Measurements from ENCODE around the gene SFXN4. TPM values are rescaled to one million over a fixed set of nuclear protein-coding genes. Genes with fewer than 3 reads are reported as not detected.
A peak's percentile ranks its signal among the peaks of the same experiment; 100 is the strongest.

The SFXN4 gene
- total and polyA plus RNA-seq, 2 of the 4 experiments (the other 2 are of a cell fraction) = 12.0 to 12.5 TPM

GRCh38 chr10:119177708-119178371, 12.3 kb upstream of the SFXN4 start (continued):
- no peak for TF ChIP-seq USF2 (IDR thresholded peaks at IDR 0.05; ENCODE audit: low read depth, low read length)

GRCh38 chr10:119176166-119176565, 10.7 kb upstream of the SFXN4 start:
- Histone ChIP-seq H2AK9ac (replicated peaks; ENCODE audit: low read depth, low read length, poor library complexity) (no peak overlapping the region), H3K18ac (ENCODE audit: low read depth, low read length) (no peak overlapping the region), H2AFZ (replicated peaks; ENCODE audit: low read length, poor library complexity) (no peak overlapping the region), H4K91ac (ENCODE audit: insufficient read depth, low read depth, low read length) (no peak overlapping the region), H3K9ac (ENCODE audit: low read depth, low read length) (no peak overlapping the region), H3K27me3 (ENCODE audit: control insufficient read depth, insufficient read depth, low read length) (no peaks in the 10 kb centered on the region), H4K20me1 (ENCODE audit: insufficient read depth, low read length) (no peaks in the 10 kb centered on the region), H3K36me3 (ENCODE audit: control insufficient read depth, insufficient read depth, low read length) (peaks cover 23% of the 10 kb centered on the region), H2BK120ac (ENCODE audit: low read depth, low read length) (no peak overlapping the region), H3K56ac (ENCODE audit: extremely low read depth, insufficient read depth, low read length) (no peak overlapping the region), H2BK20ac (ENCODE audit: low read depth, low read length) (no peak overlapping the region), H2AK5ac (ENCODE audit: low read depth, low read length) (no peak overlapping the region; the same call in 1 of the 2 replicates), H3K23ac (ENCODE audit: low read depth, low read length) (no peak overlapping the region), H3K4ac (ENCODE audit: low read depth, low read length) (no peak overlapping the region), H3K4me3 (ENCODE audit: insufficient read depth, low read depth, low read length) (no peak overlapping the region), H4K8ac (ENCODE audit: low read depth in 2 of 2, low read length in 2 of 2) (no peak overlapping the region), H3K4me1 (ENCODE audit: control insufficient read depth, insufficient read depth, low read length) (peaks cover 6% of the 10 kb centered on the region), H2BK15ac (ENCODE audit: low read depth, low read length) (no peak overlapping the region), H3K79me1 (ENCODE audit: low read depth in 1 of 2, low read length in 2 of 2) (peaks cover 45 to 59% of the 10 kb centered on the region in 2 experiments), H3K14ac (replicated peaks; ENCODE audit: low read depth, low read length) (no peak overlapping the region), H3K27ac (ENCODE audit: insufficient read depth, low read length) (no peak overlapping the region; the same call in 1 of the 2 replicates), H2BK5ac (ENCODE audit: low read depth, low read length, poor library complexity, severe bottlenecking) (no peak overlapping the region), H4K5ac (ENCODE audit: low read depth, low read length) (no peak overlapping the region), H3K9me3 (ENCODE audit: control insufficient read depth, insufficient read depth, low read length) (no peaks in the 10 kb centered on the region), H3K4me2 (ENCODE audit: low read depth, low read length) (no peak overlapping the region), H3K9me1 (ENCODE audit: insufficient read depth, low read length) (peaks cover 17% of the 10 kb centered on the region)
- in situ Hi-C loops (cut with MboI; ENCODE audit: low sequenced_read_pairs) (loop anchor here (25.0 kb wide), 2 partner anchors 439 to 686 kb away; partner anchors contain the start of gene MCMBP), intact Hi-C loops (cut with micrococcal nuclease) (no loop called here), dilution Hi-C loops (cut with HindIII; ENCODE audit: low sequenced_read_pairs, unreplicated experiment) (no loop called here)
- TF ChIP-seq RAD21 (IDR thresholded peaks at IDR 0.05; ENCODE audit: low read length) (no peak), ELK1 (IDR thresholded peaks at IDR 0.05; ENCODE audit: borderline replicate concordance, low read depth, low read length) (no peak), CHD1 (IDR thresholded peaks at IDR 0.05; ENCODE audit: low read depth, low read length) (no peak), CEBPB (IDR thresholded peaks at IDR 0.05; ENCODE audit: low read depth, low read length) (peak; percentile 27; the same call in 1 of the 2 replicates)
- ChIA-PET POLR2A (ENCODE audit: unreplicated experiment) (interaction anchor here (0.9 kb wide), 1 partner anchor 8 kb away, joined by 3 read pairs; no protein-coding TSS in a partner anchor), CTCF (interaction anchor here (1.1 kb wide), 1 partner anchor 23 kb away, joined by 4 read pairs; no protein-coding TSS in a partner anchor)
- WGBS, 2 experiments (ENCODE audit: extremely low coverage in 2 of 2, insufficient read length in 1 of 2) = 100% methylated on average over 1 of the region's 6 CpGs; no CpG with 5 or more reads in 1 of the 2 experiments
- TSS peak; percentile 14 for BruUV-seq (replicated peaks)
- DNase-seq (no peak), ATAC-seq (ENCODE audit: low read depth) (no peak)

All from IMR-90 (cell line).